Hepatocyte (in vitro differentiated cells): ENCODE data around the gene SLC25A33.

Experiments
- EZH2 ChIP-seq: fragments of 200-600 bp; sonication (generic); IDR thresholded peaks from 2 replicates; pipeline ENCODE4 v1.6.1; 2016; ENCODE audit warnings: antibody characterized with exemption, mild to moderate bottlenecking, borderline replicate concordance
- TF ChIP-seq, protein P1 (sequence below): fragments of 200-600 bp; sonication (generic); IDR thresholded peaks from 2 replicates; pipeline ENCODE4 v1.5.1; 2016; ENCODE audit warnings: antibody characterized with exemption, mild to moderate bottlenecking; ENCODE audit not compliant: poor library complexity

DNA sequence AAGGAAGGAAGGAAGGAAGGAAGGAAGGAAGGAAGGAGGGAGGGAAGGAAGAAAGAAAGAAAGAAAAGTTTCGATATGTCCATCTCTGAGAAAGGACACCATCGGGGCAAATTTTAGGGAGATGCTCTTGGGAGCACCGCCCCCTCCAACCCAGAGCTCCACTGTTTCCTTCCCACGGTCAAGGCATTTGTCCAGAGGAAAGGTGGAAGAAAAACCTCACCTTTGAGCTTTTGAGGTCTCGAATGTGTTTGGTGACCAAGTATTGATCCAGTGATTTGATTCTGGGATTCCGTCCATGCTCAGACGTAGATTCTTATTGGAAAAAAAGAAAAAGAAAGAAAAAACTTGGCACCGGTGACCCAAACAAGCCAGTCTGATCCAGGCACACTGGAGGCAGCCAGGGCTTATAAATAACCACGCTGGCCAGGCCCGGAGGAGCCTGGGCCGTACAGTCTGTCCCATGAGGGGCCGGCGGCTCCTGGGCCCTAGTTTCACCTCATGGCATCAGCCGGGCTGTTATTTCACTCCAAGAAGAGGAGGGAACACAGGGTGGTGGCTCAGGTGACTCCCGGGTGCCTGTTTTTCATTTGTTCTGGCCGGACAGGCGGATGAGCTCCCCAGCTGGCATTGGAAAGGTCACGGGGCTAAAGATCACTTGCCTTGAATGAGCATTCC lies 36.1 kb upstream of the SLC25A33 start:
- TF ChIP-seq EZH2: no peak
- TF ChIP-seq, protein P1, sequence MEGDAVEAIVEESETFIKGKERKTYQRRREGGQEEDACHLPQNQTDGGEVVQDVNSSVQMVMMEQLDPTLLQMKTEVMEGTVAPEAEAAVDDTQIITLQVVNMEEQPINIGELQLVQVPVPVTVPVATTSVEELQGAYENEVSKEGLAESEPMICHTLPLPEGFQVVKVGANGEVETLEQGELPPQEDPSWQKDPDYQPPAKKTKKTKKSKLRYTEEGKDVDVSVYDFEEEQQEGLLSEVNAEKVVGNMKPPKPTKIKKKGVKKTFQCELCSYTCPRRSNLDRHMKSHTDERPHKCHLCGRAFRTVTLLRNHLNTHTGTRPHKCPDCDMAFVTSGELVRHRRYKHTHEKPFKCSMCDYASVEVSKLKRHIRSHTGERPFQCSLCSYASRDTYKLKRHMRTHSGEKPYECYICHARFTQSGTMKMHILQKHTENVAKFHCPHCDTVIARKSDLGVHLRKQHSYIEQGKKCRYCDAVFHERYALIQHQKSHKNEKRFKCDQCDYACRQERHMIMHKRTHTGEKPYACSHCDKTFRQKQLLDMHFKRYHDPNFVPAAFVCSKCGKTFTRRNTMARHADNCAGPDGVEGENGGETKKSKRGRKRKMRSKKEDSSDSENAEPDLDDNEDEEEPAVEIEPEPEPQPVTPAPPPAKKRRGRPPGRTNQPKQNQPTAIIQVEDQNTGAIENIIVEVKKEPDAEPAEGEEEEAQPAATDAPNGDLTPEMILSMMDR: no peak
